HCT116 (cell line): ENCODE measurements around the gene FAM114A1. TPM values are rescaled to one million over a fixed set of nuclear protein-coding genes. Genes with fewer than 3 reads are reported as not detected.

Source experiments
- ATAC-seq: fragments of 200-7000 bp; cut with Tn5 transposase; 2 replicates; pipeline ENCODE4 v1.9.1; 2020; ENCODE audit warnings: mild to moderate bottlenecking, moderate library complexity
- BruUV-seq: library from RNA; stranded (reverse); fragments of 400-500 nt; replicated peaks from 2 replicates; lab custom pipeline; 2021; lab: Mats Ljungman, UMichigan
- CTCF ChIA-PET: fragments of 300-600 bp; sonication (Branson Sonifier 250); formaldehyde crosslinking; loops from one replicate; lab custom pipeline; 2021; ENCODE audit warnings: antibody characterized with exemption; lab: Charles Lee
- POLR2A ChIA-PET: fragments of 300-600, 350-600 bp; sonication (Branson Sonifier 250); formaldehyde crosslinking; loops from one replicate; lab custom pipeline; 2021; ENCODE audit warnings: antibody characterized with exemption; lab: Charles Lee
- RAD21 ChIA-PET, 2 experiments: fragments of 300-600 bp; sonication (Branson Sonifier 250); formaldehyde crosslinking; loops; one replicate each; lab custom pipeline; 2023; ENCODE audit warnings: low total read pairs in 2 of 2; ENCODE audit not compliant: uncharacterized antibody in 2 of 2, unreplicated experiment in 2 of 2, low non-redundant PET in 1 of 2; lab: Charles Lee
- DNase-seq: peaks from one replicate; pipeline ENCODE4 v3.0.0-alpha.2; 2010; ENCODE audit warnings: low read depth, low spot score
- H2AFZ ChIP-seq: fragments of 200-600 bp; shearing (Covaris generic), sonication (generic); 2 replicates; pipeline ENCODE4 v1.6.1; 2017; ENCODE audit warnings: low read depth, mixed run types, mixed read lengths, antibody characterized with exemption, low read length; ENCODE audit not compliant: poor library complexity, severe bottlenecking
- H3K27ac ChIP-seq: 2 replicates; pipeline ENCODE4 v1.5.1; 2012; ENCODE audit warnings: low read depth, low read length
- H3K27me3 ChIP-seq: fragments of 200-600 bp; sonication (generic); 2 replicates; pipeline ENCODE4 v1.6.1; 2016; ENCODE audit warnings: mixed run types, low read length, mixed read lengths; ENCODE audit not compliant: insufficient read depth
- H3K36me3 ChIP-seq, 2 experiments: fragments of 200-500 bp in 1 of 2; fragments of 200-600 bp in 1 of 2; sonication (Bioruptor generic) in 1 of 2; sonication (generic) in 1 of 2; 2 replicates each; pipeline versions ENCODE4 v1.5.1 to v1.6.1; 2014 to 2016; ENCODE audit warnings: low read length in 2 of 2, inconsistent platforms in 1 of 2, mixed read lengths in 1 of 2, mixed run types in 1 of 2; ENCODE audit not compliant: insufficient read depth in 2 of 2, control insufficient read depth in 1 of 2
- H3K4me1 ChIP-seq, 2 experiments: fragments of 200-600 bp in 1 of 2; sonication (generic) in 1 of 2; 2 replicates each; pipeline versions ENCODE4 v1.5.1 to v1.6.1; 2012 to 2017; ENCODE audit warnings: low read length in 2 of 2, inconsistent platforms in 1 of 2, mild to moderate bottlenecking in 1 of 2, mixed read lengths in 1 of 2, mixed run types in 1 of 2, moderate library complexity in 1 of 2; ENCODE audit not compliant: insufficient read depth in 2 of 2, control insufficient read depth in 1 of 2
- H3K4me2 ChIP-seq: fragments of 200-600 bp; sonication (generic); 2 replicates; pipeline ENCODE4 v1.6.1; 2017; ENCODE audit warnings: mixed run types, low read length, mixed read lengths
- H3K4me3 ChIP-seq, 2 experiments: fragments of 200-600 bp in 1 of 2; sonication (generic) in 1 of 2; replicated peaks in 1 of 2; 2 replicates each; pipeline ENCODE4 v1.5.1; 2011 to 2016; ENCODE audit warnings: low read length in 2 of 2, control low read depth in 1 of 2, low read depth in 1 of 2, mild to moderate bottlenecking in 1 of 2, mixed read lengths in 1 of 2, mixed run types in 1 of 2
- H3K79me2 ChIP-seq: fragments of 200-600 bp; sonication (generic); 2 replicates; pipeline ENCODE4 v1.6.1; 2017; ENCODE audit warnings: mild to moderate bottlenecking, mixed run types, low read length, moderate library complexity, mixed read lengths; ENCODE audit not compliant: insufficient read depth
- H3K9ac ChIP-seq: fragments of 200-600 bp; sonication (generic); 2 replicates; pipeline ENCODE4 v1.6.1; 2016; ENCODE audit warnings: low read length, mixed read lengths
- H3K9me2 ChIP-seq: fragments of 200-600 bp; sonication (generic), shearing (Covaris generic); 2 replicates; pipeline ENCODE4 v1.6.1; 2017; ENCODE audit warnings: mixed run types, mild to moderate bottlenecking, moderate library complexity; ENCODE audit not compliant: insufficient read depth
- H3K9me3 ChIP-seq, 2 experiments: fragments of 200-500 bp in 1 of 2; fragments of 200-600 bp in 1 of 2; sonication (Bioruptor generic) in 1 of 2; sonication (generic) in 1 of 2; 2 replicates each; pipeline ENCODE4 v1.6.1; 2014 to 2017; ENCODE audit warnings: low read length in 2 of 2, mixed read lengths in 2 of 2, inconsistent platforms in 1 of 2, low read depth in 1 of 2, mild to moderate bottlenecking in 1 of 2, mixed run types in 1 of 2, moderate library complexity in 1 of 2; ENCODE audit not compliant: control insufficient read depth in 1 of 2, insufficient read depth in 1 of 2
- H4K20me1 ChIP-seq: fragments of 200-600 bp; sonication (generic), shearing (Covaris generic); 2 replicates; pipeline ENCODE4 v1.6.1; 2017; ENCODE audit warnings: mixed run types, mild to moderate bottlenecking, moderate library complexity; ENCODE audit not compliant: insufficient read depth
- CBX3 ChIP-seq: IDR thresholded peaks from 2 replicates; pipeline ENCODE4 v1.6.1; 2012; ENCODE audit warnings: low read depth
- EZH2phosphoT487 ChIP-seq: fragments of 200-600 bp; IDR thresholded peaks from 2 replicates; pipeline ENCODE4 v1.6.1; 2018; ENCODE audit warnings: antibody characterized with exemption, borderline replicate concordance
- POLR2A ChIP-seq: IDR thresholded peaks from 2 replicates; pipeline ENCODE4 v1.7.0; 2011; ENCODE audit warnings: borderline replicate concordance; ENCODE audit not compliant: insufficient read depth, insufficient read length; ENCODE audit errors: extremely low read depth
- POLR2AphosphoS5 ChIP-seq: IDR thresholded peaks from 2 replicates; pipeline ENCODE4 v1.6.1; 2011; ENCODE audit warnings: mild to moderate bottlenecking, low read depth, low read length, moderate library complexity
- SP1 ChIP-seq: IDR thresholded peaks from 2 replicates; pipeline ENCODE4 v1.6.1; 2012; ENCODE audit warnings: low read depth
- YY1 ChIP-seq: IDR thresholded peaks from 2 replicates; pipeline ENCODE4 v1.6.1; 2011; ENCODE audit warnings: low read length, low read depth, moderate library complexity, mild to moderate bottlenecking; ENCODE audit not compliant: insufficient replicate concordance; ENCODE audit errors: extremely low read depth
- ZFX ChIP-seq: fragments of 450-650 bp; IDR thresholded peaks from 2 replicates; pipeline ENCODE4 v1.6.1; 2017
- intact Hi-C: fragments of 100-400 bp; cut with micrococcal nuclease; formaldehyde crosslinking; loops from 2 replicates; pipeline ENCODE4 v1.10.0; 2022
- total RNA-seq: library from RNA; stranded (reverse); gene quantifications from one replicate; pipeline ENCODE4 v1.2.1, GENCODE V29; 2021; ENCODE audit not compliant: unreplicated experiment
- TF ChIP-seq, protein P1 (sequence below), 3 experiments: fragments of 200-600 bp in 1 of 3; sonication (generic) in 1 of 3; IDR thresholded peaks in 2 of 3; conservative IDR thresholded peaks in 1 of 3; 2 replicates each; pipeline ENCODE4 v1.5.1; 2012 to 2017; ENCODE audit warnings: low read depth in 2 of 3, low read length in 2 of 3, antibody characterized with exemption in 1 of 3, borderline replicate concordance in 1 of 3, control low read depth in 1 of 3, mild to moderate bottlenecking in 1 of 3, mixed read lengths in 1 of 3, mixed run types in 1 of 3, moderate library complexity in 1 of 3; ENCODE audit not compliant: insufficient read depth in 1 of 3
- TF ChIP-seq, protein P2 (sequence below): IDR thresholded peaks from 2 replicates; pipeline ENCODE4 v1.6.1; 2012; ENCODE audit warnings: low read depth

FAM114A1 gene
- total RNA-seq, 1 experiment from 2014 or later: 35.6 TPM

- no peaks in the 10 kb centered on the region for H4K20me1 ChIP-seq
- H3K9me2 ChIP-seq: no peaks in the 10 kb centered on the region
- ChIA-PET CTCF (no interaction called here), POLR2A (no interaction called here), RAD21 (no interaction called here)
- ATAC-seq (no peak), DNase-seq (no peak)
- no peak overlapping the region for H2AFZ ChIP-seq
- no peak for TF ChIP-seq POLR2AphosphoS5
- TF ChIP-seq, protein P1, sequence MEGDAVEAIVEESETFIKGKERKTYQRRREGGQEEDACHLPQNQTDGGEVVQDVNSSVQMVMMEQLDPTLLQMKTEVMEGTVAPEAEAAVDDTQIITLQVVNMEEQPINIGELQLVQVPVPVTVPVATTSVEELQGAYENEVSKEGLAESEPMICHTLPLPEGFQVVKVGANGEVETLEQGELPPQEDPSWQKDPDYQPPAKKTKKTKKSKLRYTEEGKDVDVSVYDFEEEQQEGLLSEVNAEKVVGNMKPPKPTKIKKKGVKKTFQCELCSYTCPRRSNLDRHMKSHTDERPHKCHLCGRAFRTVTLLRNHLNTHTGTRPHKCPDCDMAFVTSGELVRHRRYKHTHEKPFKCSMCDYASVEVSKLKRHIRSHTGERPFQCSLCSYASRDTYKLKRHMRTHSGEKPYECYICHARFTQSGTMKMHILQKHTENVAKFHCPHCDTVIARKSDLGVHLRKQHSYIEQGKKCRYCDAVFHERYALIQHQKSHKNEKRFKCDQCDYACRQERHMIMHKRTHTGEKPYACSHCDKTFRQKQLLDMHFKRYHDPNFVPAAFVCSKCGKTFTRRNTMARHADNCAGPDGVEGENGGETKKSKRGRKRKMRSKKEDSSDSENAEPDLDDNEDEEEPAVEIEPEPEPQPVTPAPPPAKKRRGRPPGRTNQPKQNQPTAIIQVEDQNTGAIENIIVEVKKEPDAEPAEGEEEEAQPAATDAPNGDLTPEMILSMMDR (IDR thresholded peaks at IDR 0.05 in 2 of 3, conservative IDR thresholded peaks at IDR 0.05 in 1 of 3; ENCODE audit: borderline replicate concordance in 1 of 3, insufficient read depth in 1 of 3, low read depth in 2 of 3, low read length in 2 of 3): no peak
- TF ChIP-seq, protein P2, sequence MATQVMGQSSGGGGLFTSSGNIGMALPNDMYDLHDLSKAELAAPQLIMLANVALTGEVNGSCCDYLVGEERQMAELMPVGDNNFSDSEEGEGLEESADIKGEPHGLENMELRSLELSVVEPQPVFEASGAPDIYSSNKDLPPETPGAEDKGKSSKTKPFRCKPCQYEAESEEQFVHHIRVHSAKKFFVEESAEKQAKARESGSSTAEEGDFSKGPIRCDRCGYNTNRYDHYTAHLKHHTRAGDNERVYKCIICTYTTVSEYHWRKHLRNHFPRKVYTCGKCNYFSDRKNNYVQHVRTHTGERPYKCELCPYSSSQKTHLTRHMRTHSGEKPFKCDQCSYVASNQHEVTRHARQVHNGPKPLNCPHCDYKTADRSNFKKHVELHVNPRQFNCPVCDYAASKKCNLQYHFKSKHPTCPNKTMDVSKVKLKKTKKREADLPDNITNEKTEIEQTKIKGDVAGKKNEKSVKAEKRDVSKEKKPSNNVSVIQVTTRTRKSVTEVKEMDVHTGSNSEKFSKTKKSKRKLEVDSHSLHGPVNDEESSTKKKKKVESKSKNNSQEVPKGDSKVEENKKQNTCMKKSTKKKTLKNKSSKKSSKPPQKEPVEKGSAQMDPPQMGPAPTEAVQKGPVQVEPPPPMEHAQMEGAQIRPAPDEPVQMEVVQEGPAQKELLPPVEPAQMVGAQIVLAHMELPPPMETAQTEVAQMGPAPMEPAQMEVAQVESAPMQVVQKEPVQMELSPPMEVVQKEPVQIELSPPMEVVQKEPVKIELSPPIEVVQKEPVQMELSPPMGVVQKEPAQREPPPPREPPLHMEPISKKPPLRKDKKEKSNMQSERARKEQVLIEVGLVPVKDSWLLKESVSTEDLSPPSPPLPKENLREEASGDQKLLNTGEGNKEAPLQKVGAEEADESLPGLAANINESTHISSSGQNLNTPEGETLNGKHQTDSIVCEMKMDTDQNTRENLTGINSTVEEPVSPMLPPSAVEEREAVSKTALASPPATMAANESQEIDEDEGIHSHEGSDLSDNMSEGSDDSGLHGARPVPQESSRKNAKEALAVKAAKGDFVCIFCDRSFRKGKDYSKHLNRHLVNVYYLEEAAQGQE: no peak
- no peak for TF ChIP-seq YY1
- TF ChIP-seq SP1: no peak
- TF ChIP-seq CBX3: no peak
- TF ChIP-seq ZFX: no peak
- no peak for TF ChIP-seq EZH2phosphoT487
- no peak for TF ChIP-seq POLR2A
- no peaks in the 10 kb centered on the region for H3K79me2 ChIP-seq
- no peak overlapping the region for H3K9ac ChIP-seq
- no TSS peak for BruUV-seq
- no peaks in the 10 kb centered on the region for H3K36me3 ChIP-seq
- intact Hi-C loops: no loop called here
- no peak overlapping the region for H3K4me2 ChIP-seq
- no peaks in the 10 kb centered on the region for H3K27me3 ChIP-seq
- no peak overlapping the region for H3K4me3 ChIP-seq
- peaks cover 0 to 10% of the 10 kb centered on the region in 2 experiments; a peak in 2 of 4 replicates for H3K4me1 ChIP-seq
- no peak overlapping the region for H3K27ac ChIP-seq
- H3K9me3 ChIP-seq: no peaks in the 10 kb centered on the region
Measured at GRCh38 chr4:38837334-38837733, 30.3 kb upstream of the FAM114A1 start.
